IMR-90 (cell line): ENCODE measurements around the gene NEUROD6. TPM values are rescaled to one million over a fixed set of nuclear protein-coding genes. Genes with fewer than 3 reads are reported as not detected.

Source experiments
- ATAC-seq: fragments of 200-7000 bp; cut with Tn5 transposase; 2 replicates; pipeline ENCODE4 v1.9.1; 2020; ENCODE audit warnings: low read depth, mild to moderate bottlenecking, moderate library complexity
- BruUV-seq: library from RNA; stranded (reverse); fragments of 400-500 nt; replicated peaks from 2 replicates; lab custom pipeline; 2021; lab: Mats Ljungman, UMichigan
- CTCF ChIA-PET: fragments of 300-600 bp; formaldehyde crosslinking; extraction: SDS; loops from one replicate; lab custom pipeline; 2021; ENCODE audit warnings: antibody characterized with exemption; lab: Yijun Ruan, JAX
- POLR2A ChIA-PET: fragments of 300-600 bp; sonication (Branson Sonifier 250); formaldehyde crosslinking; loops from one replicate; lab custom pipeline; 2022; ENCODE audit warnings: antibody characterized with exemption; ENCODE audit not compliant: unreplicated experiment; lab: Charles Lee
- DNase-seq: peaks from one replicate; pipeline ENCODE4 v3.0.0; 2013
- H2AFZ ChIP-seq: replicated peaks from 2 replicates; pipeline ENCODE3; 2013; ENCODE audit warnings: low read length, mild to moderate bottlenecking; ENCODE audit not compliant: poor library complexity
- H2AK5ac ChIP-seq: 2 replicates; pipeline ENCODE4 v1.6.1; 2013; ENCODE audit warnings: low read depth, low read length, inconsistent platforms
- H2AK9ac ChIP-seq: replicated peaks from 2 replicates; pipeline ENCODE3; 2013; ENCODE audit warnings: mild to moderate bottlenecking, low read depth, low read length, moderate library complexity; ENCODE audit not compliant: poor library complexity
- H2BK120ac ChIP-seq: 2 replicates; pipeline ENCODE4 v1.6.1; 2013; ENCODE audit warnings: low read depth, low read length, inconsistent platforms
- H2BK15ac ChIP-seq: 3 replicates; pipeline ENCODE4 v1.6.1; 2013; ENCODE audit warnings: low read depth, low read length, inconsistent platforms
- H2BK20ac ChIP-seq: 2 replicates; pipeline ENCODE4 v1.6.1; 2013; ENCODE audit warnings: low read depth, mild to moderate bottlenecking, inconsistent platforms, low read length, moderate library complexity
- H2BK5ac ChIP-seq: 2 replicates; pipeline ENCODE4 v1.6.1; 2013; ENCODE audit warnings: mild to moderate bottlenecking, low read depth, low read length, inconsistent platforms; ENCODE audit not compliant: poor library complexity, severe bottlenecking
- H3K14ac ChIP-seq: replicated peaks from 2 replicates; pipeline ENCODE4 v1.6.1; 2013; ENCODE audit warnings: low read depth, low read length, inconsistent platforms
- H3K18ac ChIP-seq: 2 replicates; pipeline ENCODE4 v1.6.1; 2013; ENCODE audit warnings: low read depth, low read length, control low read depth
- H3K23ac ChIP-seq: 2 replicates; pipeline ENCODE4 v1.6.1; 2013; ENCODE audit warnings: low read depth, low read length, inconsistent platforms
- H3K27ac ChIP-seq: 2 replicates; pipeline ENCODE4 v1.5.1; 2013; ENCODE audit warnings: mild to moderate bottlenecking, control low read depth, low read length; ENCODE audit not compliant: insufficient read depth
- H3K27me3 ChIP-seq: 2 replicates; pipeline ENCODE4 v1.6.1; 2013; ENCODE audit warnings: low read length; ENCODE audit not compliant: control insufficient read depth, insufficient read depth
- H3K36me3 ChIP-seq: 2 replicates; pipeline ENCODE4 v1.6.1; 2013; ENCODE audit warnings: low read length, mixed read lengths; ENCODE audit not compliant: control insufficient read depth, insufficient read depth
- H3K4ac ChIP-seq: 2 replicates; pipeline ENCODE4 v1.6.1; 2013; ENCODE audit warnings: low read depth, low read length, inconsistent platforms
- H3K4me1 ChIP-seq: 2 replicates; pipeline ENCODE4 v1.6.1; 2013; ENCODE audit warnings: low read length, mixed read lengths; ENCODE audit not compliant: control insufficient read depth, insufficient read depth
- H3K4me2 ChIP-seq: 2 replicates; pipeline ENCODE4 v1.6.1; 2013; ENCODE audit warnings: low read depth, mild to moderate bottlenecking, control low read depth, low read length, moderate library complexity
- H3K4me3 ChIP-seq: 2 replicates; pipeline ENCODE4 v1.5.1; 2013; ENCODE audit warnings: low read depth, mild to moderate bottlenecking, control low read depth, low read length, moderate library complexity; ENCODE audit not compliant: insufficient read depth
- H3K56ac ChIP-seq: 2 replicates; pipeline ENCODE4 v1.6.1; 2013; ENCODE audit warnings: low read length, inconsistent platforms; ENCODE audit not compliant: insufficient read depth; ENCODE audit errors: extremely low read depth
- H3K79me1 ChIP-seq, 2 experiments: 2 replicates each; pipeline ENCODE4 v1.6.1; 2013; ENCODE audit warnings: low read length in 2 of 2, inconsistent platforms in 1 of 2, low read depth in 1 of 2
- H3K9ac ChIP-seq: 2 replicates; pipeline ENCODE4 v1.6.1; 2013; ENCODE audit warnings: low read depth, low read length, control low read depth
- H3K9me1 ChIP-seq: 2 replicates; pipeline ENCODE4 v1.6.1; 2013; ENCODE audit warnings: low read length, inconsistent platforms; ENCODE audit not compliant: insufficient read depth
- H3K9me3 ChIP-seq: 2 replicates; pipeline ENCODE4 v1.6.1; 2013; ENCODE audit warnings: low read length; ENCODE audit not compliant: control insufficient read depth, insufficient read depth
- H4K20me1 ChIP-seq: 2 replicates; pipeline ENCODE4 v1.6.1; 2013; ENCODE audit warnings: low read length, inconsistent platforms; ENCODE audit not compliant: insufficient read depth
- H4K5ac ChIP-seq: 2 replicates; pipeline ENCODE4 v1.6.1; 2013; ENCODE audit warnings: mild to moderate bottlenecking, low read depth, low read length, control low read depth
- H4K8ac ChIP-seq, 2 experiments: 2 replicates each; pipeline ENCODE4 v1.6.1; 2013; ENCODE audit warnings: low read depth in 2 of 2, low read length in 2 of 2, control low read depth in 1 of 2, inconsistent platforms in 1 of 2
- H4K91ac ChIP-seq: 2 replicates; pipeline ENCODE4 v1.6.1; 2013; ENCODE audit warnings: low read depth, low read length, inconsistent platforms; ENCODE audit not compliant: insufficient read depth
- BHLHE40 ChIP-seq: fragments of 150-350 bp; IDR thresholded peaks from 2 replicates; pipeline ENCODE4 v1.6.1; 2016; ENCODE audit warnings: mild to moderate bottlenecking, low read depth, low read length
- CEBPB ChIP-seq: IDR thresholded peaks from 2 replicates; pipeline ENCODE4 v1.6.1; 2012; ENCODE audit warnings: low read depth, low read length, improper control_type of control experiment
- CHD1 ChIP-seq: IDR thresholded peaks from 2 replicates; pipeline ENCODE4 v1.6.1; 2012; ENCODE audit warnings: low read depth, low read length, improper control_type of control experiment
- FOS ChIP-seq: fragments of 150-350 bp; IDR thresholded peaks from 2 replicates; pipeline ENCODE4 v1.6.1; 2016; ENCODE audit warnings: low read depth, low read length
- MAFK ChIP-seq: IDR thresholded peaks from 2 replicates; pipeline ENCODE4 v1.6.1; 2012; ENCODE audit warnings: low read depth, low read length, improper control_type of control experiment
- MAZ ChIP-seq: IDR thresholded peaks from 2 replicates; pipeline ENCODE4 v1.6.1; 2012; ENCODE audit warnings: low read depth, mild to moderate bottlenecking, low read length, improper control_type of control experiment, moderate library complexity, borderline replicate concordance
- MXI1 ChIP-seq: IDR thresholded peaks from 2 replicates; pipeline ENCODE4 v1.6.1; 2012; ENCODE audit warnings: low read depth, mild to moderate bottlenecking, low read length, moderate library complexity, borderline replicate concordance
- NFE2L2 ChIP-seq: fragments of 150-350 bp; IDR thresholded peaks from 2 replicates; pipeline ENCODE4 v1.6.1; 2016; ENCODE audit warnings: low read depth, mild to moderate bottlenecking, low read length
- POLR2A ChIP-seq: IDR thresholded peaks from 2 replicates; pipeline ENCODE4 v1.6.1; 2012; ENCODE audit warnings: mild to moderate bottlenecking, low read depth, low read length
- RAD21 ChIP-seq: IDR thresholded peaks from 2 replicates; pipeline ENCODE4 v1.6.1; 2012; ENCODE audit warnings: low read length, improper control_type of control experiment
- RCOR1 ChIP-seq: IDR thresholded peaks from 2 replicates; pipeline ENCODE4 v1.6.1; 2012; ENCODE audit warnings: mild to moderate bottlenecking, low read length, improper control_type of control experiment; ENCODE audit not compliant: insufficient replicate concordance
- RFX5 ChIP-seq: IDR thresholded peaks from 2 replicates; pipeline ENCODE4 v1.8.0; 2012; ENCODE audit warnings: low read depth, mild to moderate bottlenecking, low read length, moderate library complexity
- SMC3 ChIP-seq: fragments of 150-350 bp; IDR thresholded peaks from 2 replicates; pipeline ENCODE4 v1.6.1; 2016; ENCODE audit warnings: low read depth, mild to moderate bottlenecking, antibody characterized with exemption, low read length, moderate library complexity
- WGBS, 2 experiments: methylation state at CpG; one replicate each; pipeline versions ENCODE4 v1.1.5 to v1.1.7; 2013; ENCODE audit warnings: missing lambda C conversion rate in 2 of 2; ENCODE audit not compliant: insufficient read length in 1 of 2; ENCODE audit errors: extremely low coverage in 2 of 2; 5-methylcytosine and 5-hydroxymethylcytosine counted together
- dilution Hi-C: fragments of 300-500 bp; cut with HindIII; formaldehyde crosslinking; loops from one replicate; pipeline ENCODE4 v1.14.3; 2018; ENCODE audit warnings: low sequenced_read_pairs; ENCODE audit not compliant: unreplicated experiment
- in situ Hi-C: fragments of 300-500 bp; cut with MboI; formaldehyde crosslinking; loops from 3 replicates; pipeline ENCODE4 v1.14.3; 2019; ENCODE audit warnings: low sequenced_read_pairs, inconsistent platforms, mixed read lengths
- intact Hi-C: fragments of 100-400 bp; cut with micrococcal nuclease; formaldehyde crosslinking; loops from 2 replicates; pipeline ENCODE4 v1.10.0; 2022
- polyA plus RNA-seq, 3 experiments: library from polyadenylated mRNA; depleted of rRNA; stranded (reverse); fragments of >200 nt; gene quantifications; 2 replicates each; pipeline ENCODE4 v1.2.3, GENCODE V29; 2012; ENCODE audit warnings: low replicate concordance in 1 of 3
- total RNA-seq: library from RNA; depleted of rRNA; stranded (reverse); fragments of >200 nt; gene quantifications from 2 replicates; pipeline ENCODE4 v1.2.3, GENCODE V29; 2012
- TF ChIP-seq, protein P1 (sequence below): conservative IDR thresholded peaks from 2 replicates; pipeline ENCODE4 v1.5.1; 2012; ENCODE audit warnings: mild to moderate bottlenecking, low read depth, low read length, improper control_type of control experiment
- TF ChIP-seq, protein P2 (sequence below): fragments of 150-350 bp; IDR thresholded peaks from 2 replicates; pipeline ENCODE4 v1.6.1; 2017; ENCODE audit warnings: mild to moderate bottlenecking, antibody characterized with exemption, low read length, low read depth
- TF ChIP-seq, protein P3 (sequence below): fragments of 150-350 bp; IDR thresholded peaks from 2 replicates; pipeline ENCODE4 v1.6.1; 2016; ENCODE audit warnings: low read depth, mild to moderate bottlenecking, low read length, moderate library complexity, borderline replicate concordance

The NEUROD6 gene
- total and polyA plus RNA-seq, 2 of the 4 experiments (the other 2 are of a cell fraction): not detected

DNA sequence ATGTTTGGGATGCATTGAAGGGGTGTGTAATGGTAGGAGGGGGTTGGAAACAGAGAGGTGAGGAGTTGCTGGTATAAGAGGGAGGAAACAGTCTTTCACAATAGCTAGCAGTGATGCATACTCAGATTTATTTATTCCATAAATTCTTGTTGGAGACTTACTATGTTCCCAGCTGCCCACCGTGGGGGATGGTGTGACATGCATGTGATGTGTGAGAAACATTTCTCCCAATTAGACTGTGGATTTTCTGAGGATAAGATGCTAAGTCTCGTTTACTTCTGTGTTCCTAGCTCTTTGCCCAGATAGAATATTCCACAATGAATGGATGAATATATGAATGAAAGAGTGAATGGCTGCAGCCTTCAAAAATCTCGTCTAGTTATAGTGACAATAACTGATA, 23.0 kb upstream of the NEUROD6 start:
- Histone ChIP-seq H3K9ac (no peak overlapping the region), H3K9me3 (no peaks in the 10 kb centered on the region), H2BK20ac (no peak overlapping the region), H2AK9ac (no peak overlapping the region), H4K8ac (no peak overlapping the region), H3K4me2 (no peak overlapping the region), H3K36me3 (no peaks in the 10 kb centered on the region), H3K4me3 (no peak overlapping the region), H3K9me1 (no peaks in the 10 kb centered on the region), H4K5ac (no peak overlapping the region), H2AK5ac (no peak overlapping the region), H3K79me1 (no peaks in the 10 kb centered on the region), H3K23ac (no peak overlapping the region), H3K27ac (no peak overlapping the region), H3K27me3 (no peaks in the 10 kb centered on the region), H2BK5ac (no peak overlapping the region), H3K18ac (no peak overlapping the region), H3K56ac (no peak overlapping the region), H4K20me1 (no peaks in the 10 kb centered on the region), H4K91ac (no peak overlapping the region), H3K14ac (no peak overlapping the region), H2AFZ (no peak overlapping the region), H3K4me1 (no peaks in the 10 kb centered on the region), H2BK15ac (no peak overlapping the region), H3K4ac (no peak overlapping the region), H2BK120ac (no peak overlapping the region)
- CTCF ChIA-PET: interaction anchor here (1.2 kb wide), 1 partner anchor 171 kb away, joined by 3 read pairs; no protein-coding TSS in a partner anchor
- ATAC-seq: no peak
- no peak for DNase-seq
- BruUV-seq: no TSS peak
- TF ChIP-seq RFX5 (no peak), RCOR1 (no peak), BHLHE40 (no peak), MXI1 (no peak), SMC3 (no peak), CHD1 (no peak), POLR2A (no peak), CEBPB (no peak), RAD21 (no peak), MAFK (no peak), NFE2L2 (no peak), MAZ (no peak), FOS (no peak)
- TF ChIP-seq, protein P1, sequence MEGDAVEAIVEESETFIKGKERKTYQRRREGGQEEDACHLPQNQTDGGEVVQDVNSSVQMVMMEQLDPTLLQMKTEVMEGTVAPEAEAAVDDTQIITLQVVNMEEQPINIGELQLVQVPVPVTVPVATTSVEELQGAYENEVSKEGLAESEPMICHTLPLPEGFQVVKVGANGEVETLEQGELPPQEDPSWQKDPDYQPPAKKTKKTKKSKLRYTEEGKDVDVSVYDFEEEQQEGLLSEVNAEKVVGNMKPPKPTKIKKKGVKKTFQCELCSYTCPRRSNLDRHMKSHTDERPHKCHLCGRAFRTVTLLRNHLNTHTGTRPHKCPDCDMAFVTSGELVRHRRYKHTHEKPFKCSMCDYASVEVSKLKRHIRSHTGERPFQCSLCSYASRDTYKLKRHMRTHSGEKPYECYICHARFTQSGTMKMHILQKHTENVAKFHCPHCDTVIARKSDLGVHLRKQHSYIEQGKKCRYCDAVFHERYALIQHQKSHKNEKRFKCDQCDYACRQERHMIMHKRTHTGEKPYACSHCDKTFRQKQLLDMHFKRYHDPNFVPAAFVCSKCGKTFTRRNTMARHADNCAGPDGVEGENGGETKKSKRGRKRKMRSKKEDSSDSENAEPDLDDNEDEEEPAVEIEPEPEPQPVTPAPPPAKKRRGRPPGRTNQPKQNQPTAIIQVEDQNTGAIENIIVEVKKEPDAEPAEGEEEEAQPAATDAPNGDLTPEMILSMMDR: no peak
- TF ChIP-seq, protein P2, sequence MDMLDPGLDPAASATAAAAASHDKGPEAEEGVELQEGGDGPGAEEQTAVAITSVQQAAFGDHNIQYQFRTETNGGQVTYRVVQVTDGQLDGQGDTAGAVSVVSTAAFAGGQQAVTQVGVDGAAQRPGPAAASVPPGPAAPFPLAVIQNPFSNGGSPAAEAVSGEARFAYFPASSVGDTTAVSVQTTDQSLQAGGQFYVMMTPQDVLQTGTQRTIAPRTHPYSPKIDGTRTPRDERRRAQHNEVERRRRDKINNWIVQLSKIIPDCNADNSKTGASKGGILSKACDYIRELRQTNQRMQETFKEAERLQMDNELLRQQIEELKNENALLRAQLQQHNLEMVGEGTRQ: no peak
- TF ChIP-seq, protein P3, sequence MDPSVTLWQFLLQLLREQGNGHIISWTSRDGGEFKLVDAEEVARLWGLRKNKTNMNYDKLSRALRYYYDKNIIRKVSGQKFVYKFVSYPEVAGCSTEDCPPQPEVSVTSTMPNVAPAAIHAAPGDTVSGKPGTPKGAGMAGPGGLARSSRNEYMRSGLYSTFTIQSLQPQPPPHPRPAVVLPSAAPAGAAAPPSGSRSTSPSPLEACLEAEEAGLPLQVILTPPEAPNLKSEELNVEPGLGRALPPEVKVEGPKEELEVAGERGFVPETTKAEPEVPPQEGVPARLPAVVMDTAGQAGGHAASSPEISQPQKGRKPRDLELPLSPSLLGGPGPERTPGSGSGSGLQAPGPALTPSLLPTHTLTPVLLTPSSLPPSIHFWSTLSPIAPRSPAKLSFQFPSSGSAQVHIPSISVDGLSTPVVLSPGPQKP: no peak
- WGBS, 2 experiments: no CpG with 5 or more reads among the region's 3 CpGs
- POLR2A ChIA-PET: no interaction called here
- dilution Hi-C loops (no loop called here), intact Hi-C loops (no loop called here), in situ Hi-C loops (no loop called here)
